ENCODE data around the gene ITPR2. TPM values are rescaled to one million over a fixed set of nuclear protein-coding genes. Genes with fewer than 3 reads are reported as not detected.

ITPR2 gene
- total and polyA plus RNA-seq, 2 of the 8 experiments (the other 6 are each of a cell fraction or from before 2014, with no cell fraction given) = 4.1 to 48.3 TPM

DNA sequence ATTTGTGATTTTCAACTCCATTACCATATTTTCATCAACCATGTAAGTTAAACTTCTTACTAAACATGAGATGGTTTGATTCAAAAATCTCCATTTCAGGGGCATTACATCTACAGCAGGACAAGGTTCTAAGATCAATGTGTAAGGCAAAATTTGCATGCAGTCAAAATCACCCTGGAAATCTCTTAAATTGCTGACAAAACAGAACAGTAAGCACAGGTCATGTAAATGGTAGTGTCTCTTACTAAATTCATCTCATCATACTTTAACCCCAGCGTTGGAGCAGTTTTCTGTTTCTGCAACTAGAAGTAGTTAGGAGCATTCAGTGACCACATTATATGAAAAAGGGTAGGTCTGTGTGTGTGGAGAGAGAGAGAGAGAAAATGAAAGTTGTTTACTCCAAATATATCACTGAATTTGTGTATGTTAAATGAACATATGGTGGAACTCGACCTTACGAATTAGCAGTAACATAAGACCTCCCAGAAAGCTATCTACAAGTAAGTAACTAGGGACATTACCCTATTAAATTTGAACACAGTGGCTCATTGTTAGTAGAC is 410.1 kb downstream of the ITPR2 start:
- no peaks in the 10 kb centered on the region for H3K4me1 ChIP-seq (replicated peaks in 1 of 4; ENCODE audit: control insufficient read depth in 3 of 4, insufficient read depth in 4 of 4, low read length in 3 of 4)
- no peak overlapping the region for H3K4ac ChIP-seq (replicated peaks; ENCODE audit: insufficient read length, low read depth, low read length)
- H4K91ac ChIP-seq (replicated peaks; ENCODE audit: insufficient read length, low read length) = no peak overlapping the region
- no peak overlapping the region for H3K18ac ChIP-seq (ENCODE audit: extremely low read depth, low read length)
- ChIA-PET POLR2A (ENCODE audit: partially characterized antibody) (interaction anchor here (0.6 kb wide), 1 partner anchor 230 kb away, joined by 3 read pairs; no protein-coding TSS in a partner anchor), CTCF (ENCODE audit: partially characterized antibody) (interaction anchor here (0.6 to 1.5 kb wide), 2 partner anchors 11 to 20 kb away, joined by 3 read pairs; no protein-coding TSS in a partner anchor)
- H2BK12ac ChIP-seq (ENCODE audit: low read depth, low read length) = no peak overlapping the region
- H3K9me3 ChIP-seq (ENCODE audit: insufficient read depth in 2 of 2, low read depth in 1 of 2, low read length in 1 of 2) = no peaks in the 10 kb centered on the region
- no peak overlapping the region for H2BK20ac ChIP-seq (ENCODE audit: low read length)
- H3K14ac ChIP-seq (ENCODE audit: insufficient read length) = no peak overlapping the region
- H4K20me1 ChIP-seq (replicated peaks in 1 of 2; ENCODE audit: control insufficient read depth in 1 of 2, insufficient read depth in 2 of 2, low read length in 2 of 2) = no peaks in the 10 kb centered on the region
- DNase-seq (ENCODE audit: low read depth in 1 of 2, low spot score in 2 of 2) (no peak), FAIRE-seq (no peak)
- no peaks in the 10 kb centered on the region for H3K23me2 ChIP-seq (ENCODE audit: low read depth, low read length)
- no peaks in the 10 kb centered on the region for H3K79me2 ChIP-seq (ENCODE audit: control insufficient read depth in 1 of 2, insufficient read depth in 2 of 2, low read length in 2 of 2)
- no peak overlapping the region for H2AK5ac ChIP-seq (ENCODE audit: low read depth, low read length)
- no peaks in the 10 kb centered on the region for H3K36me3 ChIP-seq (ENCODE audit: control insufficient read depth in 2 of 4, insufficient read depth in 4 of 4, low read length in 3 of 4)
- 97% methylated on average over 3 of the region's 3 CpGs; no CpG with 5 or more reads in 1 of the 2 experiments for WGBS, 2 experiments (ENCODE audit: extremely low coverage in 1 of 2, insufficient coverage in 1 of 2, insufficient read length in 1 of 2, insufficient replicate concordance in 2 of 2, low coverage in 1 of 2, low lambda C conversion rate in 2 of 2, missing lambda C conversion rate in 1 of 2)
- no peak overlapping the region for H3K27ac ChIP-seq (ENCODE audit: low read depth, low read length)
- no peak overlapping the region for H3K56ac ChIP-seq (replicated peaks; ENCODE audit: insufficient read length, low read depth, low read length)
- H3K4me3 ChIP-seq (ENCODE audit: extremely low read depth in 1 of 4, insufficient read depth in 2 of 4, low read depth in 3 of 4, low read length in 4 of 4) = no peak overlapping the region
- H2BK120ac ChIP-seq (replicated peaks; ENCODE audit: low read depth, low read length) = no peak overlapping the region
- no peak overlapping the region for H2BK5ac ChIP-seq (ENCODE audit: low read depth, low read length)
- H4K5ac ChIP-seq (ENCODE audit: insufficient read length, low read depth, low read length) = no peak overlapping the region
- H3K4me2 ChIP-seq (ENCODE audit: insufficient read depth in 1 of 2, low read depth in 2 of 2, low read length in 2 of 2) = no peak overlapping the region
- peaks cover 0 to 1% (median 0%) of the 10 kb centered on the region in 4 experiments; a peak in 1 of 7 replicates for H3K27me3 ChIP-seq (replicated peaks in 1 of 4; ENCODE audit: control insufficient read depth in 3 of 4, extremely low read depth in 1 of 4, insufficient read depth in 3 of 4, low read length in 3 of 4)
- no peaks in the 10 kb centered on the region for H3K79me1 ChIP-seq (ENCODE audit: low read depth, low read length)
- H2BK15ac ChIP-seq (ENCODE audit: low read length) = no peak overlapping the region
- no peak overlapping the region for H3K9ac ChIP-seq (replicated peaks in 1 of 4; ENCODE audit: extremely low read depth in 1 of 4, low read depth in 3 of 4, low read length in 3 of 4)
- H3K23ac ChIP-seq (ENCODE audit: insufficient read length) = no peak overlapping the region
- no peak overlapping the region for H4K8ac ChIP-seq (ENCODE audit: extremely low read depth, insufficient read depth, low read length)
- H2AFZ ChIP-seq (ENCODE audit: low read length) = no peak overlapping the region
- TF ChIP-seq TCF12 (IDR thresholded peaks at IDR 0.05; ENCODE audit: low read depth, low read length) = no peak
- no peak for TF ChIP-seq TBP (IDR thresholded peaks at IDR 0.05; ENCODE audit: low read depth, low read length)
- TF ChIP-seq KDM5A (IDR thresholded peaks at IDR 0.05; ENCODE audit: low read length) = no peak
- no peak for TF ChIP-seq RFX5 (IDR thresholded peaks at IDR 0.05; ENCODE audit: borderline replicate concordance, low read depth, low read length)
- no peak for TF ChIP-seq BCL11A (IDR thresholded peaks at IDR 0.05; ENCODE audit: low read depth in 2 of 2, low read length in 2 of 2)
- TF ChIP-seq CEBPB (IDR thresholded peaks at IDR 0.05; ENCODE audit: low read depth, low read length) = no peak
- no peak for TF ChIP-seq NANOG (IDR thresholded peaks at IDR 0.05; ENCODE audit: insufficient read depth, low read depth, low read length, poor library complexity, severe bottlenecking)
- no peak for TF ChIP-seq SAP30 (IDR thresholded peaks at IDR 0.05; ENCODE audit: insufficient read depth, insufficient replicate concordance, low read length)
